Skeletal muscle tissue (tissue), 4 donors: ENCODE measurements around the gene KCNIP1. TPM values are rescaled to one million over a fixed set of nuclear protein-coding genes. Genes with fewer than 3 reads are reported as not detected.

Source experiments
- H3K27ac ChIP-seq: one replicate; pipeline ENCODE4 v1.7.0; 2013; ENCODE audit warnings: mild to moderate bottlenecking, low read depth, low read length, inconsistent platforms
- H3K27me3 ChIP-seq, 3 donors: one replicate each; pipeline ENCODE4 v1.7.0; 2013; ENCODE audit warnings: low read length in 3 of 3; ENCODE audit not compliant: control insufficient read depth in 3 of 3, insufficient read depth in 3 of 3
- H3K36me3 ChIP-seq, 3 donors: one replicate each; pipeline ENCODE4 v1.7.0; 2013; ENCODE audit warnings: low read length in 3 of 3; ENCODE audit not compliant: control insufficient read depth in 3 of 3, insufficient read depth in 3 of 3
- H3K4me1 ChIP-seq, 3 donors: one replicate each; pipeline ENCODE4 v1.7.0; 2013; ENCODE audit warnings: low read length in 3 of 3, mild to moderate bottlenecking in 3 of 3; ENCODE audit not compliant: control insufficient read depth in 3 of 3, insufficient read depth in 3 of 3
- H3K4me3 ChIP-seq, 3 donors: one replicate each; pipeline ENCODE4 v1.7.0; 2013; ENCODE audit warnings: low read length in 3 of 3
- H3K9ac ChIP-seq, 3 donors: one replicate each; pipeline ENCODE4 v1.7.0; 2013; ENCODE audit warnings: low read length in 3 of 3, mild to moderate bottlenecking in 3 of 3, moderate library complexity in 2 of 3, low read depth in 1 of 3
- H3K9me3 ChIP-seq, 3 donors: one replicate each; pipeline ENCODE4 v1.7.0; 2013; ENCODE audit warnings: low read length in 3 of 3; ENCODE audit not compliant: control insufficient read depth in 3 of 3
- total RNA-seq: library from RNA; depleted of rRNA; stranded (reverse); fragments of >200 nt; gene quantifications from one replicate; pipeline ENCODE4 v1.2.3, GENCODE V29; 2014
- donor health status: Osteomylitis.

KCNIP1 gene
- total RNA-seq, 1 donor from 2014 or later: 4.2 TPM

DNA sequence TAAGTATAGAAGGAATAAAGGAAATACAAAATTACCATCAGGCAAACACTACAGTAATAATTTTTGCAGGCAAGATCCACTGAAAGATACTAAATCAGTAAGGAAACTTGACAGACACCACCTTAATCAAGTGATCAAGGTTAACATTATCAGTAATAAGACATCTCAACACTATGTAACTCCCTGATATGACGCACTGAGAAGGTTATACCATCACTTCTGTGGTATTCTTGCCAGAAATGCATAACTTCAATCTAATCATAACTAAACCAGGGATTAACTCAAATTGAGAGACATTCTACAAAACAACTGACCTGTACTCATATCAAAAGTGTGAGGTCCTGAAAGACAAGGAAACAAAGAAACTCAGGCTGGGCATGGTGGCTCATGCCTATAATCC lies 227.2 kb downstream of the KCNIP1 start:
- Histone ChIP-seq H3K27me3 (no peaks in the 10 kb centered on the region), H3K27ac (no peak overlapping the region), H3K9ac (no peak overlapping the region), H3K9me3 (no peaks in the 10 kb centered on the region), H3K36me3 (no peaks in the 10 kb centered on the region), H3K4me3 (no peak overlapping the region), H3K4me1 (no peaks in the 10 kb centered on the region)

DNA sequence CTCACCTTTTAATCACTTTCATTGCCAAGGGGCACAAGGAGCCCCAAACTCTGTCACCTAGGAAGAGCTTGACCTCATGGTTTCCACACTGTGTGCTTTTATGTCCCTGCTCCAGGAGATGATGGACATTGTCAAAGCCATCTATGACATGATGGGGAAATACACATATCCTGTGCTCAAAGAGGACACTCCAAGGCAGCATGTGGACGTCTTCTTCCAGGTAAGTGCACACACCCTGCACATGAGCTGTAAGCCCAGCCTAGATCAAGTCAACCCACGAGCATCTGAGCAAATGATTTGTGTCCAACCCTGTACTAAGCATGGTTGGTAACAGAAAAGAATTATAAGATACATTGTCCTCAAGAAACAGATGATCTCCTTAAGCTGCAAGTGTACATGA lies 228.9 kb downstream of the KCNIP1 start:
- Histone ChIP-seq H3K9me3 (no peaks in the 10 kb centered on the region), H3K27me3 (peaks cover 0 to 4% (median 0%) of the 10 kb centered on the region in 3 donors), H3K4me1 (no peaks in the 10 kb centered on the region), H3K9ac (no peak overlapping the region), H3K36me3 (no peaks in the 10 kb centered on the region), H3K4me3 (no peak overlapping the region), H3K27ac (no peak overlapping the region)

DNA sequence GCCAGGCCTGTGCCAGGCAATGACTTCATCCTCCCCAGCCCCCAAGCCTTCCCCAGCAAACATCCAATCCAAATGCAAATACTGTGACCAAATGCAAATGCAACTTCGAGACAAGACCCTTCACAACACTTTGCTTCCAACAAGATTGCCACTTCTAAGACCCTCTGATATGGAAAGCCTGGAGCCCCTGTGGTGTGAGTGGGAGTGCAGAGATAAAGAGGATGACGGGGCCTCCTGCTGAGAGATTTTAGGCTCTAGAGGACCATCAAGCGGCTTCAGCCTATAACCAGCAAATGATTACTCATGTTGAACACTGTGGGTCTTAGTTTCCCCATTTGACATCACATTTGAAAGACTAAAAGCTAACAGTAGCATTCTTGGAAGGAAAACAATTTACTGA lies 233.1 kb downstream of the KCNIP1 start:
- Histone ChIP-seq H3K27me3 (peaks cover 0 to 7% (median 3%) of the 10 kb centered on the region in 3 donors), H3K4me1 (no peaks in the 10 kb centered on the region), H3K9me3 (no peaks in the 10 kb centered on the region), H3K4me3 (no peak overlapping the region), H3K27ac (no peak overlapping the region), H3K9ac (no peak overlapping the region), H3K36me3 (no peaks in the 10 kb centered on the region)

DNA sequence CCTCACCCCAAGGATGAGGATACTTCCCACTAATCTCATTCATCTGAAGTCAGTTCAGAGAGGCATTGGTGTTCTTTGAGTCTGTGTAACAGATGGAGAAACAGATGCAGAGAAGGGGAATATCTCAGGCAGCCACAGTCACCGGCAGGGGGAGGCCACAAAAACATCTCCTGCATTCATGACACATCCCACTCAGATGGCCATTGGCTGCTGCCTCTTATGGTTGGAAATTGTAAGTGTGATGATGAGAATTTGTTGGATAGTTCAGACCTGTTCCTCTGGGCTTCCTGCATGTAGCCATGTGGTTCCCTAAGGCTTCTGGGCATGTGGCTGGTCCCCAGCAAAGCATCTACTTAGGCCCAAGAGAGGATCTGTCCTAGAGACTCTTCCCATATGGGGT lies 233.8 kb downstream of the KCNIP1 start:
- H3K9me3 ChIP-seq: no peaks in the 10 kb centered on the region
- no peak overlapping the region for H3K27ac ChIP-seq
- peaks cover 0 to 7% (median 5%) of the 10 kb centered on the region in 3 donors for H3K27me3 ChIP-seq
- H3K4me3 ChIP-seq: no peak overlapping the region
- H3K36me3 ChIP-seq: no peaks in the 10 kb centered on the region
- H3K9ac ChIP-seq: no peak overlapping the region
- H3K4me1 ChIP-seq: no peaks in the 10 kb centered on the region

DNA sequence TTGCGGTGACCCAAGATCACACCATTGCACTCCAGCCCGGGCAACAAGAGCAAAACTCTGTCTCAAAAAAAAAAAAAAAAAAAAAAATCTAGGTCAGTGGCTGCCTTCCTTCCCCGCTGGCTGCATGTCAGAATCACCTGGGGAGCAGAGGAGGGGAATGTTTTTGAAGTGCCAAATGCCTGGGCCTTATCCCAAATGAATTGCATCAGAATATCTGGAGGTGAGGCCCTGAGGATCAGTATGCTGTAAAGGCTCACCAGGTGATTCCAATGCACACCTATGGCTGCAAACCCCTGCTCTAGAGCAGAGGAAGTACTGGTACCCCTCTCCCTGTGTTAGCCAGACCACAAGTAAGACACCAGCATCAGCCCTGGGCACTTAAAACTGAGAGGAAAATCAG lies 235.0 kb downstream of the KCNIP1 start:
- Histone ChIP-seq H3K36me3 (no peaks in the 10 kb centered on the region), H3K27me3 (peaks cover 0 to 7% (median 6%) of the 10 kb centered on the region in 3 donors), H3K9me3 (no peaks in the 10 kb centered on the region), H3K4me1 (no peaks in the 10 kb centered on the region), H3K9ac (no peak overlapping the region), H3K4me3 (no peak overlapping the region), H3K27ac (no peak overlapping the region)

DNA sequence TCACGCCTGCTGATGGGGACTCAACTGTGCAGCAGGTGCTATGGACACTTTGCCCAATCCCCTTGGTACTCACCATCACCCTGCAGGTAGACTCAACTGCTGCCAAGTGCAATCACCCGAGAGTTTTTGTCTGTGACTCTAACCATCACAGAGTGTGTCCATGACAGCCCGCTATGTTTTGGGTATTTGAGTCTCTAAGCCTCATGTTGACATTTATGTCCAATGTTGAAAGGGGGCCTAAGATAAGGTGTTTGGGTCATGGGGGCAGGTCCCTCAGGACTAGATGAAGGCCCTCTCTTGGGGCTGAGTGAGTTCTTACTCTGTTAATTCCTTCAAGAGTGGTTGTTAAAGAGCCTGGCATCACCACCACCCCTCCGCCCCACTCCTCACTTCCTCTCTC lies 235.6 kb downstream of the KCNIP1 start:
- H3K27ac ChIP-seq: no peak overlapping the region
- no peak overlapping the region for H3K4me3 ChIP-seq
- peaks cover 0 to 3% (median 3%) of the 10 kb centered on the region in 3 donors for H3K4me1 ChIP-seq
- no peaks in the 10 kb centered on the region for H3K36me3 ChIP-seq
- H3K9me3 ChIP-seq: no peaks in the 10 kb centered on the region
- H3K9ac ChIP-seq: no peak overlapping the region
- H3K27me3 ChIP-seq: peaks cover 5 to 12% (median 11%) of the 10 kb centered on the region in 3 donors

DNA sequence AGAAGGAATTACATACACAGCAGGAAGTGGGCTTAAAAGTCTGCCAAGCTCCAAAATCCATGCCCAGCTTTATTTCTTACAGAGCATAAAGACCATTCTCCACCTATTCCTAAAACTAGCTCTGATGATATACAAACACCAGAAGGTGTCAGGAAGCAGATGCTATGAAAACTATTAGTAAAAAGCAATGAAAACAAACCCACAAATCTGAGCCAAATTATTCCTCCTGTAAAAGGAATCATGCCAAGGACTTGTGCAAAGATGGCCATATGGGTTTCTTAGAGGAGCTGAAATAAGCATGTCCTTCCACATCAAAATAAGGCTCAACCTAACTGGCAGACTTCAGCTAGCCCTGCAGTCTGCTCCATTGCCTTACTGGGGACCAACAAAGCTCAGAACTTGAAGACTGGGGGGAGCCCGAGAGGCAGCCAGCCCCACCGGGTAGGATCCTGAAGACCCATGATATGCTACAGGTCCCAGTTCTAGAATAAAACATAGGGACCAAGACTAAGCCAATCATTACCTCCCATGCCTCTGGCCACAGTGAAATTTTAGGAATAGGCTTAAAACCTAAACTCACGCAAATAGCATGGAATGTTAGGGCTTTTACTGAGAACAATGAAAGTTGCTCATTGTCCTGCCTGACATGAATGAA lies 236.9 kb downstream of the KCNIP1 start:
- Histone ChIP-seq H3K27me3 (peaks cover 6 to 21% (median 21%) of the 10 kb centered on the region in 3 donors), H3K27ac (no peak overlapping the region), H3K9me3 (no peaks in the 10 kb centered on the region), H3K36me3 (no peaks in the 10 kb centered on the region), H3K4me3 (no peak overlapping the region), H3K9ac (no peak overlapping the region), H3K4me1 (peaks cover 8 to 13% (median 9%) of the 10 kb centered on the region in 3 donors)

DNA sequence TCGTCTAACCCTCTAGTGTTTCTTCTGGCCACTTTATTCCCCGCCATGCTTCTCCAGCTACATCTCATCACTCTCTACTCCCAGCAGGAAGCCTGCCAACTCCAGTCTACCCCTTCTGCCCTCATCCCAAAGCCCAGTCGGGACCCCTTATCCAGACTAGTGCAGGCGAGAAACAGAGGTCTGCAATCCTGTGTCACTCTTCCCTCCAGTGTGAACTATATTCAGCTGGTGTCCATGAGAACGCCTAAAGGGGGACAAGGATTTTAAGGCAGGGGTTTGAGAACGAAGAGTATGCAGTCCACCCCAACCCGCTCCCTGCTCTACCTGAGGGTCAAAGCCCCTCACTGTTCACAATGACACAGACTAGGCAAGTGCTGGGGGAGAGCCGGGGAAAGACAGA lies 238.0 kb downstream of the KCNIP1 start:
- Histone ChIP-seq H3K9ac (no peak overlapping the region), H3K4me1 (peaks cover 10 to 18% (median 12%) of the 10 kb centered on the region in 3 donors)

DNA sequence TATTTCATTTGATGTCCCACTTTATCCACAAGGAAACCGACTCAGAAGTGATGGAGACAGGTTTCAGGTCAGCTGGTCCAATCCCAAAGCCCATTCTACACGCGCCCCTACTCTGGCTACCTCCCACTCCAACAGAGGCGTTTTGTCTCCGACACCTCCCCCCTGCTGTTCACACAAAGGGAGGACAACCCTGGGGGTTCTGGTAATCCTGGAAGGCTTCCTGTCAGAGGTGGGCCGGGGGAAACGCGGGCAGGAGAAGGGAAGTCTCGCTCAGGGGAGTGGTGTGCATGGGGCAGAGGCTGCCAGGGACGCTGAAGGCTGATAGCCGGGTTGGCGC lies 240.0 kb downstream of the KCNIP1 start:
- H3K9me3 ChIP-seq: no peaks in the 10 kb centered on the region
- no peak overlapping the region for H3K27ac ChIP-seq
- no peaks in the 10 kb centered on the region for H3K36me3 ChIP-seq
- H3K4me1 ChIP-seq: peaks cover 10 to 20% (median 12%) of the 10 kb centered on the region in 3 donors
- no peak overlapping the region for H3K9ac ChIP-seq
- peaks cover 6 to 21% (median 18%) of the 10 kb centered on the region in 3 donors for H3K27me3 ChIP-seq
- no peak overlapping the region for H3K4me3 ChIP-seq

More for the DNA sequence above, 238.0 kb downstream of the KCNIP1 start:
- Histone ChIP-seq H3K9me3 (no peaks in the 10 kb centered on the region), H3K27ac (no peak overlapping the region), H3K27me3 (peaks cover 6 to 21% (median 20%) of the 10 kb centered on the region in 3 donors), H3K36me3 (no peaks in the 10 kb centered on the region), H3K4me3 (no peak overlapping the region)

DNA sequence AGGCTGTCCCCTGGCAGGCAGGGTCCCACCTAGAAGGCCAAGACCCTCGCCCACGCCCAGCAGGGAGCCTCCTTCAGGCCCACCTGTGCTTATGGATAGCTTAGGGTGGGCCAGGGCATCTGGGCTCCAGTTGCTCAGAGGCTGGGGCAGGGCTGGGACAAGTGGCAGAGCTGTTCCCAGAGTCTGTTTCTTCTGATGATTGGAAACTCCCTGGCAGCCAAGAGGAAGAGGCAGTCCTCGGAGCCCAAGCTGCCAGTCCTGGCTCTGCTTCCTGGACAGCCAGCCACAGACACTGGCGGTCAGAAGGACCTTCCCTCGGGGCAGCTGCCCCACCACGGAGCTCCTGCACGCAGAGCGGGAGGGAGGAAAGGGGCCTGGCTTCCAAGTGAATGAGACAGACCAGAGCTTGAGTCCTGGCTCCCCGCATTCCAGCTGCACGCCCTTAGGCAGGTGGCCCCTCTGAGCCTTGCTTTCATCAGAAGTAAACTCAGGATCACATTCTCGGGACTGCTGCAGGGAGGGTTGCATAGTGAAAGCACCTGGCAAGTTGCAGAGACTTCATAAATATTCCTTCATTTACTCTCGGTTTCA lies 241.8 kb downstream of the KCNIP1 start:
- H3K9me3 ChIP-seq: no peaks in the 10 kb centered on the region
- H3K4me3 ChIP-seq: peak overlapping the region in 1 of 3 donors; percentile 6
- no peaks in the 10 kb centered on the region for H3K36me3 ChIP-seq
- no peak overlapping the region for H3K27ac ChIP-seq
- peaks cover 15 to 28% (median 16%) of the 10 kb centered on the region in 3 donors for H3K27me3 ChIP-seq
- H3K9ac ChIP-seq: no peak overlapping the region
- H3K4me1 ChIP-seq: peaks cover 10 to 23% (median 12%) of the 10 kb centered on the region in 3 donors
